C4-2B (cell line): ENCODE data around the gene CEP135.

Source experiments
- ZFX ChIP-seq: fragments of 450-650 bp; IDR thresholded peaks from 2 replicates; pipeline ENCODE4 v1.6.1; 2017
- TF ChIP-seq, protein P1 (sequence below): fragments of 450-650 bp; conservative IDR thresholded peaks from 2 replicates; pipeline ENCODE4 v1.5.1; 2017; ENCODE audit warnings: mild to moderate bottlenecking

- TF ChIP-seq, protein P1, sequence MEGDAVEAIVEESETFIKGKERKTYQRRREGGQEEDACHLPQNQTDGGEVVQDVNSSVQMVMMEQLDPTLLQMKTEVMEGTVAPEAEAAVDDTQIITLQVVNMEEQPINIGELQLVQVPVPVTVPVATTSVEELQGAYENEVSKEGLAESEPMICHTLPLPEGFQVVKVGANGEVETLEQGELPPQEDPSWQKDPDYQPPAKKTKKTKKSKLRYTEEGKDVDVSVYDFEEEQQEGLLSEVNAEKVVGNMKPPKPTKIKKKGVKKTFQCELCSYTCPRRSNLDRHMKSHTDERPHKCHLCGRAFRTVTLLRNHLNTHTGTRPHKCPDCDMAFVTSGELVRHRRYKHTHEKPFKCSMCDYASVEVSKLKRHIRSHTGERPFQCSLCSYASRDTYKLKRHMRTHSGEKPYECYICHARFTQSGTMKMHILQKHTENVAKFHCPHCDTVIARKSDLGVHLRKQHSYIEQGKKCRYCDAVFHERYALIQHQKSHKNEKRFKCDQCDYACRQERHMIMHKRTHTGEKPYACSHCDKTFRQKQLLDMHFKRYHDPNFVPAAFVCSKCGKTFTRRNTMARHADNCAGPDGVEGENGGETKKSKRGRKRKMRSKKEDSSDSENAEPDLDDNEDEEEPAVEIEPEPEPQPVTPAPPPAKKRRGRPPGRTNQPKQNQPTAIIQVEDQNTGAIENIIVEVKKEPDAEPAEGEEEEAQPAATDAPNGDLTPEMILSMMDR = no peak
- TF ChIP-seq ZFX = no peak
Measured at GRCh38 chr4:56052481-56052880, 103.7 kb downstream of the CEP135 start.
